Measurements from ENCODE around the gene FAM9A. TPM values are rescaled to one million over a fixed set of nuclear protein-coding genes. Genes with fewer than 3 reads are reported as not detected.
"Not testable (repeated sequence)": the region's sequence is repeated elsewhere in the genome, so short reads cannot be mapped to it uniquely, and the experiment has no call there.

Gene FAM9A
- total and polyA plus RNA-seq, 9 of the 15 experiments (the other 6 are each of a cell fraction or from before 2014, with no cell fraction given): 0.07 TPM; not detected in 8

DNA sequence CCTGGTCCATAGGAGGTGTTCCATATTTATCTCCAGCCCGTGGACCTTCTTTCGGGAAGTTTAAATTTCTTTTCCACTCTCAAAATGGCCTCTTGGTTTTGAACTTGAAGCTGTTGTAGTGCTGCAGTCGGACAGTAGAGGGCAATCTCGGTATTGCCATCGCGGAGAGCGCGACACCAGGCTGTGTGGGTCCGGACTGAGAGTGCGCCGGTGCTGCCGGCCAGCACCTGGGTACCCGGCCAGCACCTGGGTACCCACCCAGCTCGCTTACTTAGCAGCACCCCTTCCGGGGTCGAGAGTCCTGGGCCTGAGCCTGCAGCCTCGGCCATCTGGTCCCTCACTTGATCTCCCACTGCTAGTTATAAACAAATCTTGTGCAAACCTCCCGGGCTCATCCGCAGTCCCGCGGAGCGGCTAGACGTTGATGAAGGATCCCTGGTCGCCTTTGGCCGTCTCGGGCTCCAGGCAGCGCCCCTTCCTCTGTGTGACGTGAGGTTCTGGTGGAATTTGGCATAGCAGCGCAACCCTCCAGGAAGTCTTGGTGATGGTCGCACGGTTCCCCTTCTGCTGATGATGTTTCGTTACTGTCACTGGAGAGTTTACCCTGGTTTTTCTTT lies 18.0 kb downstream of the FAM9A start (continued):
- TF ChIP-seq, protein P1, sequence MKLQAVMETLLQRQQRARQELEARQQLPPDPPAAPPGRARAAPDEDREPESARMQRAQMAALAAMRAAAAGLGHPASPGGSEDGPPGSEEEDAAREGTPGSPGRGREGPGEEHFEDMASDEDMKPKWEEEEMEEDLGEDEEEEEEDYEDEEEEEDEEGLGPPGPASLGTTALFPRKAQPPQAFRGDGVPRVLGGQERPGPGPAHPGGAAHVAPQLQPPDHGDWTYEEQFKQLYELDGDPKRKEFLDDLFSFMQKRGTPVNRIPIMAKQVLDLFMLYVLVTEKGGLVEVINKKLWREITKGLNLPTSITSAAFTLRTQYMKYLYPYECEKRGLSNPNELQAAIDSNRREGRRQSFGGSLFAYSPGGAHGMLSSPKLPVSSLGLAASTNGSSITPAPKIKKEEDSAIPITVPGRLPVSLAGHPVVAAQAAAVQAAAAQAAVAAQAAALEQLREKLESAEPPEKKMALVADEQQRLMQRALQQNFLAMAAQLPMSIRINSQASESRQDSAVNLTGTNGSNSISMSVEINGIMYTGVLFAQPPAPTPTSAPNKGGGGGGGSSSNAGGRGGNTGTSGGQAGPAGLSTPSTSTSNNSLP (IDR thresholded peaks at IDR 0.05; ENCODE audit: borderline replicate concordance, low read depth, low read length): no peak
- TF ChIP-seq BCL6 (CRISPR knock-in tag; IDR thresholded peaks at IDR 0.05) (no peak), KDM4B (IDR thresholded peaks at IDR 0.05; ENCODE audit: borderline replicate concordance in 2 of 2, low read depth in 1 of 2) (no peak), RBM25 (IDR thresholded peaks at IDR 0.05; ENCODE audit: low read depth, low read length, severe bottlenecking) (no peak), ZNF12 (CRISPR knock-in tag; IDR thresholded peaks at IDR 0.05) (no peak), RAD21 (CRISPR knock-in tag; conservative IDR thresholded peaks at IDR 0.05 in 1 of 2, IDR thresholded peaks at IDR 0.05 in 1 of 2) (peak in 1 of 2 experiments; percentile 47; a peak in 3 of 4 replicates), IFI16 (CRISPR knock-in tag; IDR thresholded peaks at IDR 0.05) (no peak)

DNA sequence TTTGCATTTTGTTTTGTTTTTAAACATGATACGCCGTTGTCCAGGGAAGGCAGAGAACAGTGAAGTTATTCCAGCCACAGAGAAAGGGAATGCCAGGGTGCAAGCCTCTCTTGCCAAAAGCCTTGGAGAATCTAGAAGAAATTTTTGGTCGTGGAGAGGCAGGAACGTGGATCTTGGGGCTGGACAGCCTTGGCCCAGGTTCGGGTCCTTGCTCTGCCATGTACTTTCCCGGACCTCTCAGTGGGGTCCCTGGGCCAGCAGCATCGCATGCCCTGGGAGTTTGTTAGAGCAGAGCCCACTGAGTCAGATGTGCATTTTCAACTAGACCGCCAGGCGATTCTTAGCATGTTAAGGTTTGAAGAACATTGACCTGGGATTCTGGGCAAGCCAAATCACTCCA lies 18.6 kb downstream of the FAM9A start:
- ATAC-seq (no peak), DNase-seq (ENCODE audit: extremely low read depth in 1 of 4, low spot score in 3 of 4) (no peak), FAIRE-seq (no peak)
- peaks cover 0 to 5% of the 10 kb centered on the region in 2 experiments; a peak in 2 of 5 replicates for H3K4me1 ChIP-seq (replicated peaks in 1 of 2; ENCODE audit: control insufficient read depth in 2 of 2, insufficient read depth in 2 of 2, low read length in 2 of 2)
- POLR2A ChIA-PET: no interaction called here
- BruUV-seq (replicated peaks): no TSS peak
- H4K20me1 ChIP-seq (replicated peaks; ENCODE audit: control insufficient read depth, insufficient read depth, low read length): no peaks in the 10 kb centered on the region
- CTCF ChIA-PET (ENCODE audit: low intra/inter-chr PET ratio): interaction anchor here (0.6 to 1.7 kb wide), 3 partner anchors 382 to 1337 kb away, joined by 3 to 10 read pairs (median 3); no protein-coding TSS in a partner anchor
- H2AFZ ChIP-seq (ENCODE audit: low read depth, low read length): peak overlapping the region; percentile 44; the same call in 1 of the 2 replicates
- WGBS (ENCODE audit: insufficient coverage, low coverage, missing lambda C conversion rate): 13% methylated on average over 7 of the region's 9 CpGs
- H3K27ac ChIP-seq (ENCODE audit: extremely low read depth, low read depth, low read length): no peak overlapping the region
- no peak overlapping the region for H3K9ac ChIP-seq (ENCODE audit: insufficient read depth in 1 of 2, low read depth in 2 of 2, low read length in 2 of 2)
- H3K9me1 ChIP-seq (ENCODE audit: control insufficient read depth, insufficient read depth, low read length): no peaks in the 10 kb centered on the region
- H3K9me3 ChIP-seq (replicated peaks; ENCODE audit: control insufficient read depth, insufficient read depth, low read depth, low read length): no peaks in the 10 kb centered on the region
- intact Hi-C loops (cut with micrococcal nuclease) (no loop called here), in situ Hi-C loops (cut with MboI) (no loop called here)
- peak overlapping the region; percentile 45 for H3K4me2 ChIP-seq (ENCODE audit: insufficient read depth, low read length)
- TF ChIP-seq RBM39 (optimal IDR thresholded peaks at IDR 0.05; ENCODE audit: low read depth, low read length) (no peak), TCF3 (CRISPR knock-in tag; IDR thresholded peaks at IDR 0.05) (no peak)
- no peaks in the 10 kb centered on the region for H3K36me3 ChIP-seq (ENCODE audit: control insufficient read depth, insufficient read depth, low read length)
- no peaks in the 10 kb centered on the region; a peak in 1 of 5 replicates for H3K27me3 ChIP-seq (ENCODE audit: control insufficient read depth in 2 of 2, insufficient read depth in 2 of 2, low read length in 2 of 2)
- H3K79me2 ChIP-seq (ENCODE audit: control insufficient read depth, insufficient read depth, low read length): no peaks in the 10 kb centered on the region
- H3K4me3 ChIP-seq: no peak overlapping the region

DNA sequence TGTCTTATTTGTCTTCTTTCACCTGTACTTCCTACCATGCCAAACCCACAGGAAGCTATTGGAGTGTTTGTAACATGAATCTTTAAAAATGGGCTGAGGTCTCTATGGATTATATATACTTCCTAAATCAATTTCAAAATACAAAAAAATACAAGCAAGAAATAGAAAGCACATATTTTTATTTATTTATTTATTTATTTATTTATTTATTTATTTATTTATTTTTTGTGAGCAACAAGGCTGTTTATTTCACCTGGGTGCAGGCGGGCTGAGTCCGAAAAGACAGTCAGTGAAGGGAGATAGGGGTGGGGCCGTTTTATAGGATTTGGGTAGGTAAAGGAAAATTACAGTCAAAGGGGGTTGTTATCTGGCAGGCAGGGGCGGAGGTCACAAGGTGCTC lies 19.3 kb downstream of the FAM9A start:
- FAIRE-seq; H2AFZ ChIP-seq (ENCODE audit: low read depth, low read length); H3K4me1 ChIP-seq (replicated peaks in 1 of 2; ENCODE audit: control insufficient read depth in 2 of 2, insufficient read depth in 2 of 2, low read length in 2 of 2); H3K4me3 ChIP-seq; H4K20me1 ChIP-seq (replicated peaks; ENCODE audit: control insufficient read depth, insufficient read depth, low read length); H3K9me1 ChIP-seq (ENCODE audit: control insufficient read depth, insufficient read depth, low read length); POLR2A ChIA-PET; ATAC-seq; H3K27me3 ChIP-seq (ENCODE audit: control insufficient read depth in 2 of 2, insufficient read depth in 2 of 2, low read length in 2 of 2); H3K79me2 ChIP-seq (ENCODE audit: control insufficient read depth, insufficient read depth, low read length); H3K27ac ChIP-seq (ENCODE audit: extremely low read depth, low read depth, low read length); CTCF ChIA-PET (ENCODE audit: low intra/inter-chr PET ratio); H3K4me2 ChIP-seq (ENCODE audit: insufficient read depth, low read length); DNase-seq (ENCODE audit: extremely low read depth in 1 of 4, low spot score in 3 of 4); intact Hi-C loops (cut with micrococcal nuclease); in situ Hi-C loops (cut with MboI); BruUV-seq (replicated peaks); H3K36me3 ChIP-seq (ENCODE audit: control insufficient read depth, insufficient read depth, low read length); H3K9ac ChIP-seq (ENCODE audit: insufficient read depth in 1 of 2, low read depth in 2 of 2, low read length in 2 of 2); H3K9me3 ChIP-seq (replicated peaks; ENCODE audit: control insufficient read depth, insufficient read depth, low read depth, low read length): not testable (repeated sequence)
- 4% methylated on average over 4 of the region's 4 CpGs for WGBS (ENCODE audit: insufficient coverage, low coverage, missing lambda C conversion rate)

Measured in K562 (cell line).